OCI-LY3 (cell line): ENCODE results near the gene ZNF862.

Source experiments
- H2AFZ ChIP-seq: fragments of 200-600, 300-600 bp; shearing (Covaris generic); 2 replicates; pipeline ENCODE4 v1.6.0; 2014; ENCODE audit warnings: antibody characterized with exemption, low read depth, low read length
- H3K27ac ChIP-seq: fragments of 200-600, 300-600 bp; sonication (generic); 2 replicates; pipeline ENCODE4 v1.5.1; 2014; ENCODE audit warnings: mild to moderate bottlenecking, low read length, moderate library complexity, mixed read lengths
- H3K27me3 ChIP-seq: fragments of 200-600, 300-600 bp; sonication (generic); 2 replicates; pipeline ENCODE4 v1.6.1; 2014; ENCODE audit warnings: low read depth, low read length, mixed read lengths
- H3K36me3 ChIP-seq: fragments of 200-600, 300-600 bp; sonication (generic); replicated peaks from 2 replicates; pipeline ENCODE3; 2014; ENCODE audit warnings: low read depth, low read length, mixed read lengths
- H3K4me1 ChIP-seq: fragments of 300-600, 200-600 bp; sonication (generic); 2 replicates; pipeline ENCODE4 v1.6.1; 2014; ENCODE audit warnings: low read length, mixed read lengths
- H3K4me2 ChIP-seq: fragments of 200-600, 300-600 bp; sonication (generic); 2 replicates; pipeline ENCODE4 v1.6.1; 2014; ENCODE audit warnings: low read length, mixed read lengths
- H3K4me3 ChIP-seq: fragments of 300-600, 200-600 bp; sonication (generic); 2 replicates; pipeline ENCODE4 v1.5.1; 2014; ENCODE audit warnings: antibody characterized with exemption, mild to moderate bottlenecking, low read length, moderate library complexity
- H3K79me2 ChIP-seq: fragments of 300-600, 200-600 bp; shearing (Covaris generic); 2 replicates; pipeline ENCODE4 v1.6.1; 2014; ENCODE audit warnings: mild to moderate bottlenecking, low read length, mixed read lengths
- H3K9ac ChIP-seq: fragments of 300-600, 200-600 bp; shearing (Covaris generic); 2 replicates; pipeline ENCODE4 v1.6.0; 2014; ENCODE audit warnings: mild to moderate bottlenecking, low read length, moderate library complexity
- H3K9me3 ChIP-seq: fragments of 200-600, 300-600 bp; shearing (Covaris generic); 2 replicates; pipeline ENCODE4 v1.6.1; 2014; ENCODE audit warnings: low read length, mixed read lengths; ENCODE audit not compliant: insufficient read depth
- H4K20me1 ChIP-seq: fragments of 200-600, 300-600 bp; sonication (generic); 2 replicates; pipeline ENCODE4 v1.6.1; 2016; ENCODE audit warnings: low read length, mixed read lengths; ENCODE audit not compliant: insufficient read depth
- EZH2phosphoT487 ChIP-seq: fragments of 200-600 bp; shearing (Covaris generic); IDR thresholded peaks from 2 replicates; pipeline ENCODE4 v1.6.1; 2018; ENCODE audit warnings: antibody characterized with exemption, mixed run types, low read depth
- TF ChIP-seq, protein P1 (sequence below): fragments of 200-600, 300-600 bp; sonication (generic); IDR thresholded peaks from 2 replicates; pipeline ENCODE4 v1.5.1; 2014; ENCODE audit warnings: antibody characterized with exemption, low read length, low read depth

ZNF862 gene

DNA sequence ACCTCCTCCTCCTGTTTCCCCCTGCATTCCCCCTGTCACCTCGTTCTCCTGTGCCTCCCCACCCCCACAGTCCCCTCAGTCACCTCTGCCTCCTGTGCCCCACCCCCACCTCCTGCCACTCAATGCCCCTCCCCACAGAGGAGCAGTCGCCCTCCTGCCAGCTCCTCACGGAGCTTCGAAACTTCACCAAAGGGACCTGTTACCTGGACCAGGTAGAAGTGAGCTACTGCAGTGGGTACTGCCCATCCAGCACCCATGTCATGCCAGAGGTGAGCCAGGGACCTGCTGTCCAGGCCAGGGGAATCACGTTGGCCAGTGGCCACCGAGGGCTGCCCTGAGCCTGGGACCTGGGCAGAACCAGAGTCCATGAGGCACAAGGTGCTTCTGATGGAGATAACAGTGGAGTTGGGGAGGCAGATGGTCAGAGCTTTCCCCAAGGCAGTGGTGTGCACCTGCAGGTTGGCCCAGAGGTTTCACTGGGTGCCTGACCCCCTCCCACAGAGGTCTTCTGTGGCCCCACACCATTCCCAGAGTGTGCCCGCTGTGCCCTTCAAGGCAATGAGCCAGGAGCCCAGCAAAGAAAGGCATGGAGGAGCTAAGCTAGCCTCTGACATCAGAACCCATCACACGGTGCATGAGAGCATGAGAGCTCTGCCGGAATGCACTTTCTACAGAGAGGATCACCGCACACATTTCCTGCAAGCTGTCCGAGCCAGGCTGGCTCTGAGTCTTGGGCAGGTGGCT lies 7.0 kb upstream of the ZNF862 start:
- Histone ChIP-seq H4K20me1 (no peaks in the 10 kb centered on the region), H2AFZ (no peak overlapping the region), H3K36me3 (no peaks in the 10 kb centered on the region), H3K4me2 (no peak overlapping the region), H3K79me2 (no peaks in the 10 kb centered on the region), H3K4me3 (no peak overlapping the region), H3K9ac (no peak overlapping the region), H3K27ac (no peak overlapping the region), H3K9me3 (no peaks in the 10 kb centered on the region), H3K27me3 (peaks cover 24% of the 10 kb centered on the region), H3K4me1 (no peaks in the 10 kb centered on the region)
- TF ChIP-seq, protein P1, sequence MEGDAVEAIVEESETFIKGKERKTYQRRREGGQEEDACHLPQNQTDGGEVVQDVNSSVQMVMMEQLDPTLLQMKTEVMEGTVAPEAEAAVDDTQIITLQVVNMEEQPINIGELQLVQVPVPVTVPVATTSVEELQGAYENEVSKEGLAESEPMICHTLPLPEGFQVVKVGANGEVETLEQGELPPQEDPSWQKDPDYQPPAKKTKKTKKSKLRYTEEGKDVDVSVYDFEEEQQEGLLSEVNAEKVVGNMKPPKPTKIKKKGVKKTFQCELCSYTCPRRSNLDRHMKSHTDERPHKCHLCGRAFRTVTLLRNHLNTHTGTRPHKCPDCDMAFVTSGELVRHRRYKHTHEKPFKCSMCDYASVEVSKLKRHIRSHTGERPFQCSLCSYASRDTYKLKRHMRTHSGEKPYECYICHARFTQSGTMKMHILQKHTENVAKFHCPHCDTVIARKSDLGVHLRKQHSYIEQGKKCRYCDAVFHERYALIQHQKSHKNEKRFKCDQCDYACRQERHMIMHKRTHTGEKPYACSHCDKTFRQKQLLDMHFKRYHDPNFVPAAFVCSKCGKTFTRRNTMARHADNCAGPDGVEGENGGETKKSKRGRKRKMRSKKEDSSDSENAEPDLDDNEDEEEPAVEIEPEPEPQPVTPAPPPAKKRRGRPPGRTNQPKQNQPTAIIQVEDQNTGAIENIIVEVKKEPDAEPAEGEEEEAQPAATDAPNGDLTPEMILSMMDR: no peak
- no peak for TF ChIP-seq EZH2phosphoT487

DNA sequence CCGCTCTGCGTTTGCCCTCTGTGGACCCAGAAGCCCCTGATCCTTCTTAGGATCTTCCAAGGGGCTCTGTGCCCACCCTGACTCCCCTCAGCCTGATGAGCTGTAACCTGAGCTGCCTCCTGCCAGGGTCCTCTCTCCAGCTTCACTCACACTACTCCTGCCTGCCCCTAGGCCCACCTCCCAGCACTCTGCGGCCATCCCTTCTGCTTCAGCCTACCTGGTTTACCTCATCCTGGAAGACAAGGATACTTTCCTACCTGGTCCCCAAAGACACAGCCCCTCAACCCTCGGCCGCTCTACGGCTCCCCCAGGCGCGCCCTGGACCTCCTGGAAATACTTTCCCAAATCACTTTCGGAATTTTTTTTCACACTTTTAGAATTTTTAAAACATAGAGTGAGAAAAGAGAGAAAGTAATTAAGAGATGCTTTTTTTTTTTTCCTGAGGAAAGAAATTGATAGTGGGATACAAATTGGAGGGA lies 6.4 kb upstream of the ZNF862 start:
- no peaks in the 10 kb centered on the region for H3K79me2 ChIP-seq
- no peaks in the 10 kb centered on the region for H4K20me1 ChIP-seq

DNA sequence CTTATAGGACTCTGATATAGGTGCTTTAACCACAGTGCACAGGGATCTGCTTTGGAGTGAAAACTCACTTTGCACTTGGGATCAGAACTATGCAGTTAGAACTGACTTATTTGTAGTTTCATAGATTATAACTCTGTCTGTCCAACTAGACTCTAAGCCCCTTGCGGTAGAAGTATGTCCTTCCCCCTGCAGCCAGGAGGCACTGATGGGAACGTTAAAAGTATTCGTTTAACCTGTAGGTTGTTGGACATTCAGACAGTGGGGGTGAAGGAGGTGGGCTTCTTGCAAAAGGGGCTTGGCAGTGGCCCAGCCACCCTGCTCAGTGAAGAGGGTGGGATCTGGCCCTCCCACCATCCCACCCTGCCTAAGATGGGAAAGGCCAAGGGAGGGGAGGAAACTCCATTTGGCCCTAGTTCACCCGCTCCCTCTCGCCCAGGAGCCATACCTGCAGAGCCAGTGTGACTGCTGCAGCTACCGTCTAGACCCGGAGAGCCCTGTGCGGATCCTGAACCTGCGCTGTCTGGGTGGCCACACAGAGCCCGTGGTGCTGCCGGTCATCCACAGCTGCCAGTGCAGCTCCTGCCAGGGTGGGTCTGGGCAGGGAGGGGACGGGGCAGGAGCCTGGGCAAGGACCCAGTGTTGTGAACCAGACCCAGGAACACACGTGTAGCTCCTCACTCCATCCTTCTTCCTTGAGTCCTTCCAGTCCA lies 5.7 kb upstream of the ZNF862 start:
- no peak for TF ChIP-seq EZH2phosphoT487
- H3K9ac ChIP-seq: no peak overlapping the region

More for the DNA sequence above, 6.4 kb upstream of the ZNF862 start:
- Histone ChIP-seq H3K4me3 (no peak overlapping the region), H3K27ac (no peak overlapping the region), H3K36me3 (no peaks in the 10 kb centered on the region), H3K27me3 (peaks cover 24% of the 10 kb centered on the region), H2AFZ (no peak overlapping the region), H3K4me1 (no peaks in the 10 kb centered on the region), H3K9ac (no peak overlapping the region), H3K9me3 (no peaks in the 10 kb centered on the region), H3K4me2 (no peak overlapping the region)
- TF ChIP-seq EZH2phosphoT487: no peak
- TF ChIP-seq, protein P1: no peak

DNA sequence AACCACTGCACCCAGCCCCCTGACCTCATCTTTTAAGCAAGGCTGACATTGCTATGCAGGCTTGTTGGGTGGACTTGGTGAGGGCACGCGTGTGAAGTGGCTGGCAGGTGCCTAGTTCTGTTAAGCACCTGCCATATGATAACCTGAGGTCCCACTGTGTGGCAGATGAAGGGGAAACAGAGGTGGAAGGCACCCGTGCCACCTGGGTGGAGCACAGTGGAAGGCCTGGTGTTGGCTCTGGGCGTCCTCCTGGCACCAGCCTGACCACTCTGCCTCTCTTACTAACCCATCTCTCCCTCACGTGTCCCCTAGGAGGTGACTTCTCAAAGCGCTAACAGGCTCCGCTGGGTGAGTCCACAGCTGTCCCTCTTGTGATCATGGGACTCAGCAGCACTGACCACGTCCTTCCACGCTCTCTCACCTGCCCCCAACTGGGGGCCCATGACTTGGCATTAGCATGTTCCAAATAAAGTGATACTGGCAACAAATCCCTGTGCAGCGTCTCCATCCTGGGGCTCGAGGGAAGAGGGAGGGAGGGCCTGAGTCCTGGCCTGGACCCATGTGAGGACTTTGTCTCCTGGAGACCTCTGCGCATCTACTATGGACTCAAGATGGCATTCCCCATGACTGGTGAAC lies 4.6 kb upstream of the ZNF862 start:
- Histone ChIP-seq H3K4me2 (no peak overlapping the region), H3K79me2 (no peaks in the 10 kb centered on the region; the same call in 1 of the 2 replicates), H3K4me3 (no peak overlapping the region), H3K27me3 (peaks cover 24% of the 10 kb centered on the region), H3K27ac (no peak overlapping the region), H3K9ac (no peak overlapping the region), H3K36me3 (no peaks in the 10 kb centered on the region), H2AFZ (no peak overlapping the region), H3K9me3 (no peaks in the 10 kb centered on the region), H4K20me1 (no peaks in the 10 kb centered on the region), H3K4me1 (peaks cover 4% of the 10 kb centered on the region; the same call in 1 of the 2 replicates)
- TF ChIP-seq, protein P1: no peak
- TF ChIP-seq EZH2phosphoT487: no peak

More for the DNA sequence above, 5.7 kb upstream of the ZNF862 start:
- Histone ChIP-seq H3K4me3 (no peak overlapping the region), H3K4me1 (no peaks in the 10 kb centered on the region; the same call in 1 of the 2 replicates), H3K9me3 (no peaks in the 10 kb centered on the region), H4K20me1 (no peaks in the 10 kb centered on the region), H3K27ac (no peak overlapping the region), H3K79me2 (no peaks in the 10 kb centered on the region), H3K4me2 (no peak overlapping the region), H3K36me3 (no peaks in the 10 kb centered on the region), H2AFZ (no peak overlapping the region), H3K27me3 (peaks cover 24% of the 10 kb centered on the region)
